Measurements from ENCODE around the gene WNT3A. TPM values are rescaled to one million over a fixed set of nuclear protein-coding genes. Genes with fewer than 3 reads are reported as not detected.

The WNT3A gene
- total and polyA plus RNA-seq, 2 experiments from 2014 or later: 0.07 to 0.65 TPM

- H3K4me1 Mint-ChIP-seq: no peaks in the 10 kb centered on the region
- Histone ChIP-seq H3K79me2 (replicated peaks; ENCODE audit: insufficient read depth) (no peaks in the 10 kb centered on the region), H4K20me1 (replicated peaks; ENCODE audit: insufficient read depth) (no peaks in the 10 kb centered on the region), H3K4me2 (no peak overlapping the region), H3K9me2 (ENCODE audit: insufficient read depth) (no peaks in the 10 kb centered on the region), H3K27ac (ENCODE audit: low read depth) (no peak overlapping the region), H3K4me3 (no peak overlapping the region), H3K27me3 (ENCODE audit: insufficient read depth) (peaks cover 12% of the 10 kb centered on the region; the same call in 1 of the 2 replicates), H3F3A (replicated peaks; ENCODE audit: low read depth) (no peaks in the 10 kb centered on the region), H2AFZ (no peak overlapping the region), H3K4me1 (ENCODE audit: insufficient read depth) (no peaks in the 10 kb centered on the region), H3K36me3 (ENCODE audit: insufficient read depth) (no peaks in the 10 kb centered on the region)
- no peak for TF ChIP-seq ZNF331 (CRISPR knock-in tag; IDR thresholded peaks at IDR 0.05; ENCODE audit: low read depth)
- no peak for TF ChIP-seq ZNF462 (CRISPR knock-in tag; IDR thresholded peaks at IDR 0.05)
- no peak for TF ChIP-seq ETS1 (IDR thresholded peaks at IDR 0.05)
- no peaks in the 10 kb centered on the region for H3K36me3 Mint-ChIP-seq (ENCODE audit: low read depth)
- no peak for DNase-seq (ENCODE audit: low spot score)
- H3K9me3 Mint-ChIP-seq: peaks cover 8% of the 10 kb centered on the region; the same call in 2 of the 3 replicates
- no peak overlapping the region for H3K27ac Mint-ChIP-seq
- H3K4me3 Mint-ChIP-seq: no peak overlapping the region
- ATAC-seq: no peak
- H3K27me3 Mint-ChIP-seq (ENCODE audit: insufficient read depth, low read depth, poor library complexity): no peaks in the 10 kb centered on the region
Measured at GRCh38 chr1:227987181-227987580, 19.6 kb upstream of the WNT3A start.

GRCh38 chr1:227994632-227995300 is 12.0 kb upstream of the WNT3A start:
- peaks cover 35% of the 10 kb centered on the region for H3K9me3 Mint-ChIP-seq
- Histone ChIP-seq H3K36me3 (ENCODE audit: insufficient read depth) (no peaks in the 10 kb centered on the region), H3K4me2 (no peak overlapping the region), H3K4me3 (no peak overlapping the region), H2AFZ (no peak overlapping the region), H3K4me1 (ENCODE audit: insufficient read depth) (no peaks in the 10 kb centered on the region), H3K79me2 (replicated peaks; ENCODE audit: insufficient read depth) (no peaks in the 10 kb centered on the region), H3K27ac (ENCODE audit: low read depth) (no peak overlapping the region), H4K20me1 (replicated peaks; ENCODE audit: insufficient read depth) (no peaks in the 10 kb centered on the region), H3F3A (replicated peaks; ENCODE audit: low read depth) (no peaks in the 10 kb centered on the region), H3K9me2 (ENCODE audit: insufficient read depth) (no peaks in the 10 kb centered on the region), H3K27me3 (ENCODE audit: insufficient read depth) (peaks cover 19% of the 10 kb centered on the region; the same call in 1 of the 2 replicates)
- DNase-seq (ENCODE audit: low spot score) (no peak), ATAC-seq (no peak)
- no peaks in the 10 kb centered on the region for H3K36me3 Mint-ChIP-seq (ENCODE audit: low read depth)
- no peak overlapping the region for H3K27ac Mint-ChIP-seq
- no peak overlapping the region for H3K4me3 Mint-ChIP-seq
- H3K4me1 Mint-ChIP-seq: no peaks in the 10 kb centered on the region
- peaks cover 14% of the 10 kb centered on the region for H3K27me3 Mint-ChIP-seq (ENCODE audit: insufficient read depth, low read depth, poor library complexity)
- TF ChIP-seq JUNB (IDR thresholded peaks at IDR 0.05; ENCODE audit: unreplicated experiment) (no peak), EZH2 (IDR thresholded peaks at IDR 0.05; ENCODE audit: low read depth, unreplicated experiment) (no peak), ZNF331 (CRISPR knock-in tag; IDR thresholded peaks at IDR 0.05; ENCODE audit: low read depth) (no peak), NANOG (IDR thresholded peaks at IDR 0.05; ENCODE audit: borderline replicate concordance) (no peak), EZH2phosphoT487 (IDR thresholded peaks at IDR 0.05; ENCODE audit: unreplicated experiment) (no peak), CREB1 (CRISPR knock-in tag; IDR thresholded peaks at IDR 0.05; ENCODE audit: low read depth) (no peak)

Data from GM23338 (cell line).